ENCODE measurements around the gene CAMTA1. TPM values are rescaled to one million over a fixed set of nuclear protein-coding genes. Genes with fewer than 3 reads are reported as not detected.

CAMTA1 gene
- total RNA-seq, 1 experiment from 2014 or later: 50.3 TPM

GRCh38 chr1:7475691-7476090 is 690.4 kb downstream of the CAMTA1 start:
- no TSS peak for BruUV-seq (replicated peaks)
- Mint-ChIP-seq H3K9me3 (ENCODE audit: low read depth, unreplicated experiment) (no peaks in the 10 kb centered on the region), H3K4me3 (ENCODE audit: low read depth, unreplicated experiment) (no peak overlapping the region), H3K27me3 (ENCODE audit: unreplicated experiment) (peaks cover 18% of the 10 kb centered on the region), H3K36me3 (ENCODE audit: insufficient read depth, unreplicated experiment) (no peaks in the 10 kb centered on the region), H3K4me1 (ENCODE audit: low read depth, unreplicated experiment) (peaks cover 8% of the 10 kb centered on the region), H3K27ac (ENCODE audit: unreplicated experiment) (no peak overlapping the region)
- TF ChIP-seq CTCF (IDR thresholded peaks at IDR 0.05; ENCODE audit: unreplicated experiment): no peak
- intact Hi-C loops (cut with micrococcal nuclease; ENCODE audit: unreplicated experiment): no loop called here
- CTCF ChIA-PET: no interaction called here
- DNase-seq: no peak

GRCh38 chr1:7476402-7476801 is 691.1 kb downstream of the CAMTA1 start:
- no peak for DNase-seq
- Mint-ChIP-seq H3K4me3 (ENCODE audit: low read depth, unreplicated experiment) (no peak overlapping the region), H3K27ac (ENCODE audit: unreplicated experiment) (no peak overlapping the region), H3K4me1 (ENCODE audit: low read depth, unreplicated experiment) (peaks cover under 1% of the 10 kb centered on the region), H3K9me3 (ENCODE audit: low read depth, unreplicated experiment) (no peaks in the 10 kb centered on the region), H3K36me3 (ENCODE audit: insufficient read depth, unreplicated experiment) (no peaks in the 10 kb centered on the region), H3K27me3 (ENCODE audit: unreplicated experiment) (peaks cover 18% of the 10 kb centered on the region)
- no peak for TF ChIP-seq CTCF (IDR thresholded peaks at IDR 0.05; ENCODE audit: unreplicated experiment)
- CTCF ChIA-PET: no interaction called here
- no TSS peak for BruUV-seq (replicated peaks)
- intact Hi-C loops (cut with micrococcal nuclease; ENCODE audit: unreplicated experiment): no loop called here

GRCh38 chr1:7476861-7477547 is 691.8 kb downstream of the CAMTA1 start:
- Mint-ChIP-seq H3K9me3 (ENCODE audit: low read depth, unreplicated experiment) (no peaks in the 10 kb centered on the region), H3K4me3 (ENCODE audit: low read depth, unreplicated experiment) (no peak overlapping the region), H3K36me3 (ENCODE audit: insufficient read depth, unreplicated experiment) (no peaks in the 10 kb centered on the region), H3K4me1 (ENCODE audit: low read depth, unreplicated experiment) (no peaks in the 10 kb centered on the region), H3K27ac (ENCODE audit: unreplicated experiment) (no peak overlapping the region), H3K27me3 (ENCODE audit: unreplicated experiment) (peaks cover 18% of the 10 kb centered on the region)
- no peak for TF ChIP-seq CTCF (IDR thresholded peaks at IDR 0.05; ENCODE audit: unreplicated experiment)
- no peak for DNase-seq
- CTCF ChIA-PET: no interaction called here
- no TSS peak for BruUV-seq (replicated peaks)
- intact Hi-C loops (cut with micrococcal nuclease; ENCODE audit: unreplicated experiment): no loop called here

GRCh38 chr1:7477593-7477992 is 692.3 kb downstream of the CAMTA1 start:
- no peak overlapping the region for H3K27ac Mint-ChIP-seq (ENCODE audit: unreplicated experiment)
- no peaks in the 10 kb centered on the region for H3K36me3 Mint-ChIP-seq (ENCODE audit: insufficient read depth, unreplicated experiment)
- no peak overlapping the region for H3K4me3 Mint-ChIP-seq (ENCODE audit: low read depth, unreplicated experiment)
- no peak for DNase-seq
- CTCF ChIA-PET: no interaction called here
- H3K9me3 Mint-ChIP-seq (ENCODE audit: low read depth, unreplicated experiment): no peaks in the 10 kb centered on the region
- no peaks in the 10 kb centered on the region for H3K4me1 Mint-ChIP-seq (ENCODE audit: low read depth, unreplicated experiment)
- no peak for TF ChIP-seq CTCF (IDR thresholded peaks at IDR 0.05; ENCODE audit: unreplicated experiment)
- H3K27me3 Mint-ChIP-seq (ENCODE audit: unreplicated experiment): peaks cover 18% of the 10 kb centered on the region
- BruUV-seq (replicated peaks): no TSS peak
- intact Hi-C loops (cut with micrococcal nuclease; ENCODE audit: unreplicated experiment): no loop called here
